HG03342 (cell line): ENCODE results near the gene RAB1A.

Experiments used
- ATAC-seq: cut with Tn5 transposase; IDR thresholded peaks from one replicate; pipeline ENCODE4 v1.9.1; 2021; ENCODE audit warnings: mild to moderate bottlenecking, moderate library complexity; ENCODE audit not compliant: unreplicated experiment

Gene RAB1A

GRCh38 chr2:65062843-65063825 lies 66.8 kb downstream of the RAB1A start:
- no peak for ATAC-seq

GRCh38 chr2:65061910-65062339 lies 68.0 kb downstream of the RAB1A start:
- ATAC-seq = no peak

- ATAC-seq = no peak
These were observed 68.6 kb downstream of the RAB1A start for GRCh38 chr2:65061146-65061909.

GRCh38 chr2:65059071-65059470 lies 70.8 kb downstream of the RAB1A start:
- no peak for ATAC-seq

- ATAC-seq = peak; percentile 35
These were observed 72.4 kb downstream of the RAB1A start for GRCh38 chr2:65057391-65058052.

GRCh38 chr2:65057054-65057375 lies 72.9 kb downstream of the RAB1A start:
- no peak for ATAC-seq

GRCh38 chr2:65056215-65057053 lies 73.5 kb downstream of the RAB1A start, which contains the start of gene CEP68:
Gene CEP68 (plus strand): TSS chr2:65056416. CDS start chr2:65069445, 13,029 bp downstream.
- peak; percentile 79 for ATAC-seq

- ATAC-seq = peak; percentile 34
These were observed 74.3 kb downstream of the RAB1A start for GRCh38 chr2:65055422-65056214.

GRCh38 chr2:65054749-65055421 lies 75.0 kb downstream of the RAB1A start:
- ATAC-seq = no peak

- peak; percentile 52 for ATAC-seq
These were observed 76.7 kb downstream of the RAB1A start for GRCh38 chr2:65053199-65053598.

GRCh38 chr2:65050931-65051330 lies 79.0 kb downstream of the RAB1A start:
- no peak for ATAC-seq

- no peak for ATAC-seq
These were observed 80.8 kb downstream of the RAB1A start for GRCh38 chr2:65049010-65049639.

- no peak for ATAC-seq
These were observed 83.1 kb downstream of the RAB1A start for GRCh38 chr2:65046633-65047407.

GRCh38 chr2:65045651-65046050 lies 84.3 kb downstream of the RAB1A start:
- ATAC-seq = no peak

GRCh38 chr2:65044097-65044735 lies 85.7 kb downstream of the RAB1A start:
- ATAC-seq = no peak

- ATAC-seq = no peak
These were observed 86.9 kb downstream of the RAB1A start for GRCh38 chr2:65043001-65043400.
